OCI-LY7 (cell line): ENCODE measurements around the gene KRTAP10-12. TPM values are rescaled to one million over a fixed set of nuclear protein-coding genes. Genes with fewer than 3 reads are reported as not detected.

ENCODE experiments used
- BruUV-seq: library from RNA; stranded (reverse); fragments of 400-500 nt; replicated peaks from 2 replicates; lab custom pipeline; 2021; lab: Mats Ljungman, UMichigan
- CTCF ChIA-PET: fragments of 300-600 bp; sonication (Branson Sonifier 250); formaldehyde crosslinking; loops from one replicate; lab custom pipeline; 2022; ENCODE audit warnings: antibody characterized with exemption; ENCODE audit not compliant: unreplicated experiment; lab: Charles Lee
- POLR2A ChIA-PET: fragments of 300-600 bp; sonication (Branson Sonifier 250); formaldehyde crosslinking; loops from one replicate; lab custom pipeline; 2022; ENCODE audit warnings: antibody characterized with exemption; lab: Charles Lee
- DNase-seq: peaks from one replicate; pipeline ENCODE4 v3.0.0-alpha.2; 2015; ENCODE audit warnings: low spot score
- H2AFZ ChIP-seq: fragments of 200-600 bp; sonication (generic), shearing (Covaris generic); 2 replicates; pipeline ENCODE4 v1.6.1; 2014; ENCODE audit warnings: mild to moderate bottlenecking, antibody characterized with exemption, low read length, moderate library complexity
- H3K27ac ChIP-seq: fragments of 200-600 bp; sonication (generic); 2 replicates; pipeline ENCODE4 v1.5.1; 2014; ENCODE audit warnings: mixed run types, low read depth, mild to moderate bottlenecking, moderate library complexity, low read length, inconsistent platforms; ENCODE audit not compliant: poor library complexity, severe bottlenecking
- H3K36me3 ChIP-seq: fragments of 200-600 bp; sonication (generic); 2 replicates; pipeline ENCODE4 v1.6.1; 2014; ENCODE audit warnings: mild to moderate bottlenecking, antibody characterized with exemption, low read length, moderate library complexity, mixed read lengths; ENCODE audit not compliant: insufficient read depth
- H3K4me1 ChIP-seq: fragments of 200-600 bp; sonication (generic); 2 replicates; pipeline ENCODE4 v1.5.1; 2014; ENCODE audit warnings: mild to moderate bottlenecking, low read length; ENCODE audit not compliant: insufficient read depth, poor library complexity, severe bottlenecking
- H3K4me2 ChIP-seq: fragments of 200-600 bp; sonication (generic); 2 replicates; pipeline ENCODE4 v1.6.1; 2014; ENCODE audit warnings: mild to moderate bottlenecking, low read length
- H3K4me3 ChIP-seq: fragments of 200-600 bp; sonication (generic); 2 replicates; pipeline ENCODE4 v1.5.1; 2014; ENCODE audit warnings: mild to moderate bottlenecking, low read depth, low read length; ENCODE audit not compliant: poor library complexity, severe bottlenecking
- H3K79me2 ChIP-seq: fragments of 200-600 bp; sonication (generic); 2 replicates; pipeline ENCODE4 v1.6.1; 2016; ENCODE audit warnings: low read depth, mild to moderate bottlenecking, low read length, moderate library complexity, mixed read lengths; ENCODE audit not compliant: insufficient read depth
- H3K9me2 ChIP-seq: fragments of 200-600 bp; sonication (generic); 2 replicates; pipeline ENCODE4 v1.6.1; 2016; ENCODE audit warnings: mild to moderate bottlenecking, low read length, mixed read lengths; ENCODE audit not compliant: insufficient read depth
- H3K9me3 ChIP-seq: fragments of 200-600 bp; sonication (generic); 2 replicates; pipeline ENCODE4 v1.6.1; 2014; ENCODE audit warnings: mild to moderate bottlenecking, mixed run types, low read length, mixed read lengths
- H4K20me1 ChIP-seq: fragments of 200-600 bp; sonication (generic); 2 replicates; pipeline ENCODE4 v1.6.1; 2014; ENCODE audit warnings: mild to moderate bottlenecking, antibody characterized with exemption, low read length, moderate library complexity, mixed read lengths; ENCODE audit not compliant: insufficient read depth
- CTCF ChIP-seq: fragments of 200-600 bp; sonication (generic); conservative IDR thresholded peaks from 2 replicates; pipeline ENCODE4 v1.5.1; 2014; ENCODE audit warnings: mild to moderate bottlenecking, antibody characterized with exemption, low read length, moderate library complexity, mixed read lengths
- EZH2phosphoT487 ChIP-seq: fragments of 200-600 bp; sonication (generic); IDR thresholded peaks from 2 replicates; pipeline ENCODE4 v1.6.1; 2018; ENCODE audit warnings: low read depth, borderline replicate concordance, mild to moderate bottlenecking, mixed run types, antibody characterized with exemption, low read length, moderate library complexity, mixed read lengths
- intact Hi-C: fragments of 100-400 bp; cut with micrococcal nuclease; formaldehyde crosslinking; loops from one replicate; pipeline ENCODE4 v1.10.0; 2022; ENCODE audit not compliant: unreplicated experiment
- total RNA-seq, 2 experiments: library from RNA; depleted of rRNA in 1 of 2; stranded (reverse); fragments of >200 nt in 1 of 2; shearing (Covaris generic) in 1 of 2; gene quantifications; 2 replicates each; pipeline ENCODE4 v1.2.3, GENCODE V29; 2014 to 2022

The KRTAP10-12 gene
- total RNA-seq, 2 experiments from 2014 or later = not detected

DNA sequence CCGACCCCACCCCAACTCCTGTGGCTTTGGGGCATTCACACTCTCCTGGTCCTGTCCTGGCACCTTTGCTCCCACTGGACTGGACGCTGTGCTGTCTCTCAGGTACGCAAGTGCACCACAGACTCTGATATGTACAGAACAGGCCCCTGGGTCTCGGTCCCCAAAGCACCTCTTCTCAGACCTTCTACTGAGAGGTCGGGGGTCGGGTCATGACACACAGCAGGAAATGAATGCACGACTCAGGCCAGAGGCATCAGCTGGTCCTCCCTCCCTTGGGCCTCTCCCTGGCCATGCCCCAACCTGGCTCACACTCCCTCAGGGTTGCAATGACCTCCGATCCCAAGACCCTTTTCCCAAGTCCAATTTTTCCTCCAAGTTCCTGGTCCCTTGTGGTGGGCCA, 1.8 kb upstream of the KRTAP10-12 start:
- ChIA-PET POLR2A (no interaction called here), CTCF (no interaction called here)
- Histone ChIP-seq H3K4me1 (no peaks in the 10 kb centered on the region), H4K20me1 (no peaks in the 10 kb centered on the region), H3K9me3 (0 out of 2 replicates have a peak, but pooled peaks cover 4% of the 10 kb centered on the region), H3K4me3 (no peak overlapping the region), H3K79me2 (no peaks in the 10 kb centered on the region), H3K9me2 (no peaks in the 10 kb centered on the region), H2AFZ (no peak overlapping the region), H3K36me3 (no peaks in the 10 kb centered on the region), H3K4me2 (no peak overlapping the region), H3K27ac (no peak overlapping the region)
- TF ChIP-seq EZH2phosphoT487 (no peak), CTCF (no peak)
- DNase-seq = no peak
- BruUV-seq = no TSS peak
- intact Hi-C loops = no loop called here

GRCh38 chr21:44695641-44696040, 1.3 kb upstream of the KRTAP10-12 start:
- Histone ChIP-seq H2AFZ (no peak overlapping the region), H4K20me1 (no peaks in the 10 kb centered on the region), H3K4me1 (no peaks in the 10 kb centered on the region), H3K36me3 (no peaks in the 10 kb centered on the region), H3K9me3 (0 out of 2 replicates have a peak, but pooled peaks cover 4% of the 10 kb centered on the region), H3K27ac (no peak overlapping the region), H3K4me2 (no peak overlapping the region), H3K4me3 (no peak overlapping the region), H3K79me2 (no peaks in the 10 kb centered on the region), H3K9me2 (no peaks in the 10 kb centered on the region)
- BruUV-seq = no TSS peak
- no peak for DNase-seq
- TF ChIP-seq CTCF (no peak), EZH2phosphoT487 (no peak)
- ChIA-PET POLR2A (no interaction called here), CTCF (no interaction called here)
- intact Hi-C loops = no loop called here

GRCh38 chr21:44696572-44696971, 400 bp upstream of the KRTAP10-12 start:
- DNase-seq = no peak
- no TSS peak for BruUV-seq

More at GRCh38 chr21:44696572-44696971, 400 bp upstream of the KRTAP10-12 start:
- H3K27ac ChIP-seq = no peak overlapping the region
- H3K4me3 ChIP-seq = no peak overlapping the region
- no peaks in the 10 kb centered on the region for H3K79me2 ChIP-seq
- H3K4me1 ChIP-seq = no peaks in the 10 kb centered on the region
- H4K20me1 ChIP-seq = no peaks in the 10 kb centered on the region
- TF ChIP-seq EZH2phosphoT487 (no peak), CTCF (no peak)
- H2AFZ ChIP-seq = no peak overlapping the region
- H3K36me3 ChIP-seq = no peaks in the 10 kb centered on the region
- 0 out of 2 replicates have a peak, but pooled peaks cover 4% of the 10 kb centered on the region for H3K9me3 ChIP-seq
- H3K9me2 ChIP-seq = no peaks in the 10 kb centered on the region
- CTCF ChIA-PET = no interaction called here
- no peak overlapping the region for H3K4me2 ChIP-seq
- intact Hi-C loops = no loop called here
- POLR2A ChIA-PET = no interaction called here
